Measurements from ENCODE around the gene SPDEF. TPM values are rescaled to one million over a fixed set of nuclear protein-coding genes. Genes with fewer than 3 reads are reported as not detected.

Gene SPDEF
- polyA plus RNA-seq, 1 donor (not counting 4 experiments of a cell fraction or from before 2014, with no cell fraction given) = 0.03 TPM

- FAIRE-seq (no peak), DNase-seq (ENCODE audit: low read depth, low spot score) (no peak)
- Histone ChIP-seq H3K9ac (ENCODE audit: control insufficient read depth, extremely low read depth, insufficient read depth, low read length) (no peak overlapping the region), H3K27me3 (ENCODE audit: control insufficient read depth, extremely low read depth, insufficient read depth, low read length) (peaks cover 3% of the 10 kb centered on the region), H3K27ac (ENCODE audit: control insufficient read depth, insufficient read depth, low read length) (no peak overlapping the region), H2AFZ (ENCODE audit: control insufficient read depth, low read length) (no peak overlapping the region), H3K9me3 (ENCODE audit: control insufficient read depth, low read depth, low read length) (no peaks in the 10 kb centered on the region), H4K20me1 (ENCODE audit: control insufficient read depth, extremely low read depth, insufficient read depth, low read length) (no peaks in the 10 kb centered on the region), H3K4me1 (ENCODE audit: control insufficient read depth, extremely low read depth, insufficient read depth, low read length) (peaks cover 2% of the 10 kb centered on the region), H3K4me3 (ENCODE audit: control insufficient read depth in 2 of 3, extremely low read depth in 1 of 3, insufficient read depth in 2 of 3, low read depth in 1 of 3, low read length in 3 of 3) (no peak overlapping the region), H3K4me2 (ENCODE audit: control insufficient read depth, extremely low read depth, insufficient read depth, low read depth, low read length) (no peak overlapping the region), H3K36me3 (ENCODE audit: control insufficient read depth in 2 of 2, extremely low read depth in 1 of 2, insufficient read depth in 2 of 2, low read length in 2 of 2) (no peaks in the 10 kb centered on the region), H3K79me2 (ENCODE audit: control insufficient read depth, insufficient read depth, low read length) (no peaks in the 10 kb centered on the region), H3K9me1 (ENCODE audit: control insufficient read depth, extremely low read depth, insufficient read depth, low read length) (no peaks in the 10 kb centered on the region)
- no peak for TF ChIP-seq CTCF (optimal IDR thresholded peaks at IDR 0.05 in 1 of 3, IDR thresholded peaks at IDR 0.05 in 1 of 3, conservative IDR thresholded peaks at IDR 0.05 in 1 of 3; ENCODE audit: extremely low read depth in 1 of 3, insufficient read depth in 2 of 3, low read length in 3 of 3)
- no peak for TF ChIP-seq EZH2 (IDR thresholded peaks at IDR 0.05; ENCODE audit: low read length)
- dilution Hi-C loops (cut with MboI; ENCODE audit: extremely low pct_ligation_motif_present, low sequenced_read_pairs) = no loop called here
Measured at GRCh38 chr6:34556493-34556892, 364 bp upstream of the SPDEF start.

DNA sequence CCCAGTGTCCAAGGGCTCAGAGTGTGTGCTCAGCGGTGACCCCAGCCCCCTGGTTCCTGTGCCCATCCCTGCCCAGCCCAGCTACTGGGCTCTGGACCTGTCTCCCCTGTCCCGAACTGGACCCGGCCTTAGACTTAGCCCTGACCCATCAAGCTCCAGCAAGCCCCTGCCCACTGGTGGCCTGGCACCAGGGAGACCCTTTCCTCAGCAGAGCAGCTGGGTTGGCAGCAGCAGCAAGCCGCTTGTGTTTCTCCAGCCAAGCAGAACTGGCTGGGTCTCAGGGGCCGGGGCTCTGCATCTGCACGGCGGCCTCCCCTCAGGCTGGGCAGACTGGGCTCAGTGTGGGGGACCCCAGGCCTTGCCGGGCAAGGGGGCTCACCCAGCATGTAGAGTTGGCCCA, 801 bp downstream of the SPDEF start:
- dilution Hi-C loops (cut with MboI; ENCODE audit: extremely low pct_ligation_motif_present, low sequenced_read_pairs) = no loop called here
- H3K9me3 ChIP-seq (ENCODE audit: control insufficient read depth, low read depth, low read length) = no peaks in the 10 kb centered on the region
- H3K4me3 ChIP-seq (ENCODE audit: control insufficient read depth in 2 of 3, extremely low read depth in 1 of 3, insufficient read depth in 2 of 3, low read depth in 1 of 3, low read length in 3 of 3) = no peak overlapping the region
- no peaks in the 10 kb centered on the region for H3K9me1 ChIP-seq (ENCODE audit: control insufficient read depth, extremely low read depth, insufficient read depth, low read length)
- no peak overlapping the region for H3K9ac ChIP-seq (ENCODE audit: control insufficient read depth, extremely low read depth, insufficient read depth, low read length)
- no peak for DNase-seq (ENCODE audit: low read depth, low spot score)
- H3K4me2 ChIP-seq (ENCODE audit: control insufficient read depth, extremely low read depth, insufficient read depth, low read depth, low read length) = no peak overlapping the region
- peaks cover 3% of the 10 kb centered on the region for H3K27me3 ChIP-seq (ENCODE audit: control insufficient read depth, extremely low read depth, insufficient read depth, low read length)
- H3K79me2 ChIP-seq (ENCODE audit: control insufficient read depth, insufficient read depth, low read length) = no peaks in the 10 kb centered on the region
- H3K27ac ChIP-seq (ENCODE audit: control insufficient read depth, insufficient read depth, low read length) = no peak overlapping the region
- peaks cover 2% of the 10 kb centered on the region for H3K4me1 ChIP-seq (ENCODE audit: control insufficient read depth, extremely low read depth, insufficient read depth, low read length)
- no peaks in the 10 kb centered on the region for H4K20me1 ChIP-seq (ENCODE audit: control insufficient read depth, extremely low read depth, insufficient read depth, low read length)
- no peak for TF ChIP-seq EZH2 (IDR thresholded peaks at IDR 0.05; ENCODE audit: low read length)
- TF ChIP-seq CTCF (optimal IDR thresholded peaks at IDR 0.05 in 1 of 3, IDR thresholded peaks at IDR 0.05 in 1 of 3, conservative IDR thresholded peaks at IDR 0.05 in 1 of 3; ENCODE audit: extremely low read depth in 1 of 3, insufficient read depth in 2 of 3, low read length in 3 of 3) = no peak
- no peaks in the 10 kb centered on the region for H3K36me3 ChIP-seq (ENCODE audit: control insufficient read depth in 2 of 2, extremely low read depth in 1 of 2, insufficient read depth in 2 of 2, low read length in 2 of 2)
- no peak for FAIRE-seq
- H2AFZ ChIP-seq (ENCODE audit: control insufficient read depth, low read length) = no peak overlapping the region
